Thymus (tissue), 11 donors: ENCODE measurements around the gene NFYA. TPM values are rescaled to one million over a fixed set of nuclear protein-coding genes. Genes with fewer than 3 reads are reported as not detected.

Experiments
- DNase-seq, 9 donors: peaks; one replicate each; pipeline ENCODE4 v3.0.0-alpha.2; 2013; ENCODE audit warnings: low spot score in 9 of 9, low read depth in 6 of 9, missing footprints in 1 of 9
- H3K27ac ChIP-seq, 2 donors: one replicate each; pipeline ENCODE4 v1.5.1; 2013; ENCODE audit warnings: control low read depth in 1 of 2, low read depth in 1 of 2, low read length in 1 of 2, mild to moderate bottlenecking in 1 of 2, moderate library complexity in 1 of 2
- H3K27me3 ChIP-seq, 2 donors: one replicate each; pipeline ENCODE4 v1.5.1; 2013; ENCODE audit warnings: low read length in 1 of 2; ENCODE audit not compliant: control insufficient read depth in 2 of 2, insufficient read depth in 1 of 2
- H3K36me3 ChIP-seq, 2 donors: one replicate each; pipeline ENCODE4 v1.5.1; 2013; ENCODE audit warnings: low read length in 1 of 2, mild to moderate bottlenecking in 1 of 2, moderate library complexity in 1 of 2; ENCODE audit not compliant: control insufficient read depth in 2 of 2, insufficient read depth in 2 of 2
- H3K4me1 ChIP-seq, 2 donors: one replicate each; pipeline ENCODE4 v1.5.1; 2013; ENCODE audit warnings: low read length in 2 of 2; ENCODE audit not compliant: control insufficient read depth in 2 of 2, insufficient read depth in 2 of 2
- H3K4me3 ChIP-seq, 2 donors: one replicate each; pipeline ENCODE4 v1.5.1; 2013; ENCODE audit warnings: low read length in 2 of 2, control low read depth in 1 of 2, mild to moderate bottlenecking in 1 of 2
- H3K9me3 ChIP-seq, 2 donors: one replicate each; pipeline ENCODE4 v1.5.1; 2013; ENCODE audit warnings: low read length in 1 of 2, mild to moderate bottlenecking in 1 of 2; ENCODE audit not compliant: control insufficient read depth in 2 of 2, insufficient read depth in 1 of 2
- WGBS: extraction: QIAGEN DNeasy Blood & Tissue Kit; methylation state at CpG from one replicate; pipeline ENCODE4 v1.1.7; 2013; 5-methylcytosine and 5-hydroxymethylcytosine counted together
- polyA plus RNA-seq: library from polyadenylated mRNA; stranded (reverse); fragments of 200-250 nt; gene quantifications from one replicate; pipeline ENCODE4 v1.2.3, GENCODE V29; 2013
- total RNA-seq: library from RNA; stranded (reverse); fragments of 120-200 nt; gene quantifications from one replicate; pipeline ENCODE4 v1.2.4, GENCODE V29; 2013
- donor health status: healthy.

Gene NFYA
- total and polyA plus RNA-seq, 2 donors, result 19.3 to 19.7 TPM

GRCh38 chr6:41051873-41052272, 20.9 kb upstream of the NFYA start:
- Histone ChIP-seq H3K27me3 (no peaks in the 10 kb centered on the region), H3K36me3 (peaks cover 0 to 3% of the 10 kb centered on the region in 2 donors), H3K4me3 (no peak overlapping the region), H3K9me3 (no peaks in the 10 kb centered on the region), H3K4me1 (peaks cover 48 to 54% of the 10 kb centered on the region in 2 donors), H3K27ac (peak overlapping the region; percentile 76 to 77)
- DNase-seq, result peak in 3 of 9 donors; percentile 35 to 72 (median 42)
- 57% methylated on average over 5 of the region's 5 CpGs for WGBS

GRCh38 chr6:41053041-41053440, 19.7 kb upstream of the NFYA start, which contains the start of gene APOBEC2:
TSS of gene APOBEC2 (plus strand) at chr6:41053202. CDS start at chr6:41053348, 146 bp downstream.
- Histone ChIP-seq H3K9me3 (no peaks in the 10 kb centered on the region), H3K4me1 (peaks cover 48 to 58% of the 10 kb centered on the region in 2 donors), H3K36me3 (peaks cover 0 to 3% of the 10 kb centered on the region in 2 donors), H3K27me3 (no peaks in the 10 kb centered on the region), H3K4me3 (no peak within 1 kb of the TSS), H3K27ac (peak within 1 kb of the TSS; percentile 25 to 94)
- WGBS, result 88% methylated on average over 5 of the region's 5 CpGs
- DNase-seq, result no peak

DNA sequence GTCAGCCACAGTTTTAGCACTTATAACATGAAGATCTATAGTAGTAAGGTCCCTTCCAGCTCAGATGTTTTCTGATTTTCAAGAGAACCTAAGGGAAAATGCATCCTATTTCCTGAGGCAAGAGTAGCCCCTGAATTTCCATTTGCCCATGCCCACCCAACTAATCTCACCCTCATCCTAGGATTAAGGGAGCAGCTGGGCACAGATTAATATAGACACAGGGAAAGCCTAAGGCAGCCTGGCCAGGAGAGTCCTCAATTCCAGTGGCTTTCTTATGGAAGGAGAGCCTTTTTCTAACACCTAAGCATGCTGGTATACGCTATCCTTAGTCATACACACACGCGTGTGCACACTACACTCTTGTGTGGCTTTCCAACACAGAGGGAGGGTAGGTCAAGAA, 18.3 kb upstream of the NFYA start:
- Histone ChIP-seq H3K27ac (peak overlapping the region in 1 of 2 donors; percentile 94), H3K36me3 (peaks cover 0 to 7% of the 10 kb centered on the region in 2 donors), H3K4me3 (no peak overlapping the region), H3K27me3 (no peaks in the 10 kb centered on the region), H3K9me3 (no peaks in the 10 kb centered on the region), H3K4me1 (peaks cover 48 to 69% of the 10 kb centered on the region in 2 donors)
- 98% methylated on average over 3 of the region's 3 CpGs for WGBS
- DNase-seq, result no peak

- peak overlapping the region in 1 of 2 donors; percentile 94 for H3K27ac ChIP-seq
- H3K9me3 ChIP-seq, result no peaks in the 10 kb centered on the region
- peak in 7 of 9 donors; percentile 37 to 84 (median 65) for DNase-seq
- H3K4me3 ChIP-seq, result no peak overlapping the region
- peaks cover 0 to 5% of the 10 kb centered on the region in 2 donors for H3K36me3 ChIP-seq
- H3K27me3 ChIP-seq, result no peaks in the 10 kb centered on the region
- 5% methylated on average over 3 of the region's 3 CpGs for WGBS
- peaks cover 48 to 70% of the 10 kb centered on the region in 2 donors for H3K4me1 ChIP-seq
These were observed 17.6 kb upstream of the NFYA start for GRCh38 chr6:41055149-41055548.

- no peaks in the 10 kb centered on the region for H3K27me3 ChIP-seq
- no peaks in the 10 kb centered on the region for H3K9me3 ChIP-seq
- H3K27ac ChIP-seq, result peak overlapping the region in 1 of 2 donors; percentile 48
- WGBS, result 90% methylated on average over 6 of the region's 6 CpGs
- H3K4me1 ChIP-seq, result peaks cover 42 to 66% of the 10 kb centered on the region in 2 donors
- H3K36me3 ChIP-seq, result peaks cover 7 to 10% of the 10 kb centered on the region in 2 donors
- no peak overlapping the region for H3K4me3 ChIP-seq
- no peak for DNase-seq
These were observed 15.8 kb upstream of the NFYA start for GRCh38 chr6:41056768-41057490.

DNA sequence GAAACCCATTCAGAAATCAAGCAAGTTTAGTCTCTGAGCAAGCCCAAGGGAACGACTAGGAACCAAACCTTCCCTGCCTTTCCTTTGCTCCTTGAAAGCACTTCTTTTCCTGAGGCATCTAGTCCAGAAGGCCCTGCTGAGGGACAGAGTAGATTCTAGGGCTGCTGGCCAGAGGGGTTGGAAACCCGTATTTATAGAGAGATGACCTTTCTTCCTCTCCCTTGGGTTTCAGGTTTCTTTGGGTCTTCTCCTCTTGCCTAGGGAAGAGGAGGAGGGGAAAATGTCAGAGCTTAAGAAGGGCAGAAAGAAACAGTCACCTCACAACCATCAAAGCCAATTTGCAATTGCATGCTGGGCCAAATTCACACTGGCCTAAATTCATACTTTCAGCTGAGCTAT, 14.0 kb upstream of the NFYA start:
- no peak for DNase-seq
- Histone ChIP-seq H3K9me3 (no peaks in the 10 kb centered on the region), H3K27me3 (no peaks in the 10 kb centered on the region), H3K4me3 (no peak overlapping the region), H3K36me3 (peaks cover 10 to 18% of the 10 kb centered on the region in 2 donors), H3K27ac (peak overlapping the region in 1 of 2 donors; percentile 33), H3K4me1 (peaks cover 24 to 48% of the 10 kb centered on the region in 2 donors)
- WGBS, result 95% methylated on average over 2 of the region's 2 CpGs

DNA sequence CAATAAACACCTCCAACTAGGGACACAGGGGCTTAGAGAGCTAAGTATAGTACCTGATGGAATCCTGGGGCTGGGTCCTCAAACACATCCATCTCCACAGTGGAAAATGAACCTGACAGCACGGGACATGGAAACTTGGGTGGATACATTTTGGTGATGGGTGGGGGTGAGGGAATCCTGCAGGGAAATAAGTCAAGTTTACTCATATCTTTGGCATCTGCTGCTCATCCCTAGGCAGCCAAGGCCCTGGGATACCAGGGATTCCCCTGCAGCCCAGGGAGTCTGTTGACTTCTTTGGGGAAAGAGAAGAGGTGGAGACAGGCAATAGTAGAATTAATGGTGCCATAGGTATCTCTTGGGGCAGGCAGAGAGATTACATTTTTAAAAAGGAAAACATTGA, 13.2 kb upstream of the NFYA start:
- DNase-seq, result no peak
- no peak overlapping the region for H3K27ac ChIP-seq
- no peak overlapping the region for H3K4me3 ChIP-seq
- no peaks in the 10 kb centered on the region for H3K9me3 ChIP-seq
- peaks cover 16 to 46% of the 10 kb centered on the region in 2 donors for H3K4me1 ChIP-seq
- WGBS, result 96% methylated on average over 1 of the region's 1 CpG
- H3K36me3 ChIP-seq, result peaks cover 10 to 25% of the 10 kb centered on the region in 2 donors
- H3K27me3 ChIP-seq, result no peaks in the 10 kb centered on the region

DNA sequence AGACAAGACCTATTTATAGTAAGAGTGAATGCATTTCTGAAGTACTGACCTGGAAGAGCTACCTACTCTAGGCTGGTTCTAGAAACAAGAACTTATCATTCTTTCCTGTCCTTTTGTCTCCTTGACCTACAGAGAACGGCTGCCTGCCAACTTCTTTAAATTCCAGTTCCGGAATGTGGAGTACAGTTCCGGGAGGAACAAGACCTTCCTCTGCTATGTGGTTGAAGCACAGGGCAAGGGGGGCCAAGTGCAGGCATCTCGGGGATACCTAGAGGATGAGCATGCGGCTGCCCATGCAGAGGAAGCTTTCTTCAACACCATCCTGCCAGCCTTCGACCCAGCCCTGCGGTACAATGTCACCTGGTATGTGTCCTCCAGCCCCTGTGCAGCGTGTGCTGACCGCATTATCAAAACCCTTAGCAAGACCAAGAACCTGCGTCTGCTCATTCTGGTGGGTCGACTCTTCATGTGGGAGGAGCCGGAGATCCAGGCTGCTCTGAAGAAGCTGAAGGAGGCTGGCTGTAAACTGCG, 11.5 kb upstream of the NFYA start:
- Histone ChIP-seq H3K36me3 (peaks cover 10 to 42% of the 10 kb centered on the region in 2 donors), H3K4me1 (peaks cover 1 to 28% of the 10 kb centered on the region in 2 donors), H3K9me3 (no peaks in the 10 kb centered on the region), H3K27me3 (no peaks in the 10 kb centered on the region), H3K4me3 (no peak overlapping the region), H3K27ac (no peak overlapping the region)
- no peak for DNase-seq
- 94% methylated on average over 13 of the region's 13 CpGs for WGBS

- H3K9me3 ChIP-seq, result no peaks in the 10 kb centered on the region
- no peak overlapping the region for H3K4me3 ChIP-seq
- peaks cover 0 to 24% of the 10 kb centered on the region in 2 donors for H3K4me1 ChIP-seq
- peaks cover 10 to 48% of the 10 kb centered on the region in 2 donors for H3K36me3 ChIP-seq
- DNase-seq, result no peak
- H3K27me3 ChIP-seq, result no peaks in the 10 kb centered on the region
- no peak overlapping the region for H3K27ac ChIP-seq
- WGBS, result 92% methylated on average over 1 of the region's 1 CpG
These were observed 10.7 kb upstream of the NFYA start for GRCh38 chr6:41062056-41062455.
